ENCODE measurements around the gene ANO2.
"Not testable (repeated sequence)": the region's sequence is repeated elsewhere in the genome, so short reads cannot be mapped to it uniquely, and the experiment has no call there.

Gene ANO2

DNA sequence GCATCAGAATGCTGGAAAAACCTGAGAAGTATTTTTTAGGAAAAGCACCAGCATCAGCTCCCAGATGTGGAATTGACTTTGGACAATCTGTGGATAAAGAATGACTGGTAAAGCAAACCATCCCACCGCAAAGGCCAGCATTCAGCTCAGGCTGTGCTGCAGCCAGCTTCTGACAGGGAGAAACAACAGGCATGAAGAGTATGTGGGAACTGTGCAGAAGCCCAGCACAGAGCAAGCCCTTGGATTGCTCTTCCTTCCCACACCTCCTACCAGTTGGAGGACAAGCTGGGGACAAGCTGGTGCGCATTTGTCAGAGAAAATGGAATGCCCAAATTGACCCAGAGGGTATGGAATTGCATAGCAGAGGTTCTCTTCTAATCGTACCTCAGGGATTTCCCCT is 228.1 kb downstream of the ANO2 start:
- no peak for DNase-seq

DNA sequence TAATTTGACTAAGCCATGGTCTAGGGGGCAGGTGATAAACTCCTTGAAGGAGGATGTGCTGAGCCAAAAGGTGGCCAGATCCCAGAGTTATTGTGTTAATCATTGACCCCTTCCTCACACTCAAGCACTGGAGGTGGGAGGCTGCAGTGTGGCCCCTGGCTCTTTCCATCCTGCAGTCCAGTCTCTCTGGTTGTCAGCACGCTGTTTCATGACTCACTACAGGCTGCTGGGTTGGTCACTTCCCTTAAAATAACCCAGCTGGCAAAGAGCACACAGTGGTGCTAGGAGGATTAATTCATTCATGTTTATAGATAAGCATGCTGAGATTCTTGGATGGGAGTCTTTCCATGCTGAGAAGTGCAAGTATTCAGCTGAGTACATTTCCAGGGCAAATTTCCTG is 228.9 kb downstream of the ANO2 start:
- DNase-seq: no peak

GRCh38 chr12:5715021-5715420 is 230.0 kb downstream of the ANO2 start:
- DNase-seq: no peak

- DNase-seq: no peak
These were observed 231.4 kb downstream of the ANO2 start for GRCh38 chr12:5713599-5714081.

DNA sequence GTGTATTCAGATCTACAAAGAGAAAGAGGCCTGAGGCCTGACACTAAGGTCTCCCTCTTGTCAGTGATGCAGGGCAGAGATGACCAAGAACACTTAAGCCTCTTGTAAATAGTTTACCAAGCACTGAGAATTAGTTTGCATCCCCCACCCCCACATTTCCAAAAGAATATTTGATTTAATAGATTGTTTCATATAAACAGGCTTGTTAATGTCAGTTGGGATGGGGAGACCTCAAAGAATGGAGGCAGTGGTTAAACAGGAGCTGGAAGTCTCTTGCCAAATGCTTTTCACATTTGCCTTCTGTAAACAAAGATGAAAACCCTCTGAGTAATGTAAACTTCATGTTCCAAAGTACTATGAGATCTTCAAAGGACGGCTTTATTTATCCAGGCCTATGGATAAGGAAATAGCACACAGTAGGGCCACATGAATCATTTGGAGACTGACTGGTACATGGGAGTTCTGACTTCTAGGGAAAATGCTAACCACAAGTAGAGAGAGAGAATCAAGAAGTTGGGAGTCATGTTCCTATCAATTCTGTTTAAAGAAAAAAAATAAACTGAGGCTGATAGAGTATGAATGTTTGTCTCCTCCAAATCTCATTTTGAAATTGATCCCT is 234.7 kb downstream of the ANO2 start:
- no peak for DNase-seq

DNA sequence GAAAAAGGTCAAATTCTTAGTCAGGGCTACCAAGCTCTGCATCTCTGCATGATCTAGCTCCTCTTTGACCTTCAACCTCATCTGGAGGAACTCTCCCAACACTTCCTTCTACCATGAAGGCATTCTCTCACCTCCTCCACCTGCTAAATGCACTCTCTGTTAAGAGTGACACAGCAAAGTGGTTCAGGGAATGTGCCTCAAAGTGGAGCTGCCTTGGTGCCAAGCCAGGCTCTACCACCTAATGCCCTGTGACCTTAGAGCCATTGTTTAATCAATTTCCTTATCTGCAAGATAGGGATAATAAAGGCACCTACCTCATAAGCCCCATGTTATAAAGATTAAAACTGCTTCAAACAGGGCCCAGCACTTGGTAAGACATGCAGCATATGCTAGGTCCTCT is 236.7 kb downstream of the ANO2 start:
- DNase-seq: no peak

- DNase-seq: no peak
These were observed 238.8 kb downstream of the ANO2 start for GRCh38 chr12:5706247-5706646.

- DNase-seq: no peak
These were observed 239.3 kb downstream of the ANO2 start for GRCh38 chr12:5705791-5706190.

DNA sequence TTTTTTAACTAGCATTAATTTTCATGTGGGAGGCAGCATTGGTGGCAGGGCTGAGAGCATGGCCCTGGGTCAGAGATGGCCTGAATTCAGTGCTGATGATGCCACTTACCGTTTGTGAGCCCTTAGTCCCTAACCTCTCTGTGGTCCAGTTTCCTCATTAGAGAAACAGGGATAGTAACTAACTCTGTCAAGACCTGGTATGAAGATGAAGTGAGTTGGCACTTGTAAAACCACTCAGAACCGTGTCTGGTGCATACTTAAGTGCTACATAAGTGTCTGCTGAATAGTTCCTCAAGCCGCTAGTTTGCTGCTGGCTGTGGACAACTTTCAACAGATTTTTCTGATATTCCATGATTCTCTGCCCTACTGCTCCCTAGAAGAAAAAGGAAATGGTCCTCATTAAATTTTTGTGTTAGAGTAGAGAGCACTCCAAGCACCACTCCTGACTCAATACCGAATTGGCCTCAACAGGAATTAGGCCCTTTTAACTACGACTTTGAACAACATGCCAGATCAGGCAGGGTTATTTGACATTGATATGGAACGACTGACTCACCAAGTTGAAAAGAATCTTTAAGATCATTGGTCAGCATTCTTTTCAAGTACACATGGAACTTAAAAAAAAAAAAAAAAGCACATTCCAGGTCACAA is 250.2 kb downstream of the ANO2 start:
- DNase-seq: no peak

- DNase-seq: no peak
These were observed 252.2 kb downstream of the ANO2 start for GRCh38 chr12:5692850-5693249.

DNA sequence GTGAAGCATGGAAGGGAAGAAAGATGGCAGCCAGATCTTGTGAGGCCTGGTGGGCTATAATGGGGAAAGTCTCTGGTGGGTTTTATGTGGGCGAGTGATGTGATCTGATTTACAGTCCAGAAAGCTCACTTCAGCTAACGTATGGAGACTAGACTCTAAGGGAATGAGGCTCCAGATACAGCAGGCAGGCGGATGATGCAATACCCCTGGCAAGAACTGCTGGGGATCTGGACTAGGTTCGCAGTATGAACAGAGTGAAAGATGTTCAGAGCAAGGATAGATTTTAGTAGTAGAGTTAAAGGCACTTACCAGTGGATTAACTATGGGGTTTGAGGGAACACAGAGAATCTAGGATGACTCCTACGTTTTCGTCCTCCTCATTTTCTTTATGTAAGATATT is 253.1 kb downstream of the ANO2 start:
- no peak for DNase-seq

DNA sequence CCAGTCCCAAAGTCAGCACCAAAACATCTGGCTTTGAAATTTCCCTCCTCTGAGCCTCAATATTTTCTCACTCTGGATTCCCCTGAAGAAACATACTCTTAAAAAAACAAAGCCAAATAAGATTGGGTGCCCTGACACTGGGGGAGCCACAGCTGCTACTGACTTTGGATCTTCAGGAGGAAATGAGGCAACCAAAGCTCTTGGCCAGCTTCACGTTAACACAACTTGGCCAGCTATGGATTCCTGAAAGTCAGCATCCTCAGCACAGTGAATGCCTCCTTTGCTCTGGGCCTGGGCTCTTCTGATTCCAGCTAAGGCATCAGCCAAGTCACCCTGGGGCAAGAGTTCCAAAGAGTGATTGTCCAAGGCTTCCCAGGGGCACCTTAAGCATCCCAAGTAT is 254.8 kb downstream of the ANO2 start:
- no peak for DNase-seq

DNA sequence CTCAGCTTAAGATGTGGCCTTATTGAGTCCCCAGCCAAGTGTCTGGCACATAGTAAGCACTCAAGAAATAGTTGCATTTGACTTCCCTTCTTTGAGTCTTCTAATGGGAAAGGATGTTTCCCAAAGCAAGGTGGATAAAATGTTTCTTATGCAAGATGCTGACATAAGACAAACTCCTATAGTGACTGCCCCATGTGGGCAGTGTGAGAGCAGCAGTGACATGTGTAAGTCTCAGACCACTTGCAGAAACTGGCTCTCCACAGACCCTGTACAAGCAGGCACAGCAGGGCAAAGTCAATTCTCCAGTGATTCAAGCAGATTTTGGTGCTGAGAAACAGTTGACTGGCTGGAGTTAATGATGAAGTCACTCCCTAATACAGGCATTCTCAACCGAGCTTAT is 255.3 kb downstream of the ANO2 start:
- no peak for DNase-seq

- DNase-seq: no peak
These were observed 256.8 kb downstream of the ANO2 start for GRCh38 chr12:5688226-5688625.

DNA sequence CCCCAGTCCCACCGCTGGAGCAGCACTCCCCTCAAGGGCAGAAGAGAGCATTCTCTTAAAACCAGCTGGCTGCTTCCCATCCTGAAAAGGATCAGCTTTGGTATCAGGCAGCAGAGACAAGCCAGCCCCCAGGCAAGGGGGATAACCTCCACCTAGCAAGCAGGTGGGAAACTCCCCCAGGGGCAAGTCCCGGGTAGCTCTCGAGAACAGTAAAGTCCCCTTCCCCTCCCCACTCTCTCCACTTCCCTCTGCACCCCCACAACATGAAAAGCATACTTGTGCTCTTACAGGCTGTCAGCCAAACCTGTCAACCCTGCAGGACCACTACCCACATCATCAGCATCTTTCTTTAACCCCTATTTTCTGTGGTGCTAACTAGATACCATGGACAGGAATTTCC is 259.1 kb downstream of the ANO2 start:
- no peak for DNase-seq

GRCh38 chr12:5684989-5685388 is 260.1 kb downstream of the ANO2 start:
- no peak for DNase-seq

DNA sequence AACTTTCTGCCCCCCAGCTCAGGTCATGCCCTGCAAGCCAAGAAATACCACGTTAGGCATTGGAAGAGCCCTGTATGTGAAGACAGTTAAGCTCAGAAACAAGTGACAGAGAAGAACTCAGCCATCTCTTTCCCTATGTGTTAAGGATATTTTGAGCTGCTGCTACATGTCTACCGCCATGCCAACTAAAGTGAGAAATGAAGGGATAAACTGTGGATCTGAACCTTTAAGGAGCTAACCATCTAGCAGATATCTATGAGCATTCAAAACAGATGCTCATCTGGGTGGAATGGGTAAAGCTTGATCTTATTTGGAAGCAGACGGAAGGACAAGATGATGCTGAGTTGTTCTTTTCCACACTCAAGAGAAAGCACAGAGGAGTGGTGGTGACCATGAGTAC is 262.5 kb downstream of the ANO2 start:
- no peak for DNase-seq

DNA sequence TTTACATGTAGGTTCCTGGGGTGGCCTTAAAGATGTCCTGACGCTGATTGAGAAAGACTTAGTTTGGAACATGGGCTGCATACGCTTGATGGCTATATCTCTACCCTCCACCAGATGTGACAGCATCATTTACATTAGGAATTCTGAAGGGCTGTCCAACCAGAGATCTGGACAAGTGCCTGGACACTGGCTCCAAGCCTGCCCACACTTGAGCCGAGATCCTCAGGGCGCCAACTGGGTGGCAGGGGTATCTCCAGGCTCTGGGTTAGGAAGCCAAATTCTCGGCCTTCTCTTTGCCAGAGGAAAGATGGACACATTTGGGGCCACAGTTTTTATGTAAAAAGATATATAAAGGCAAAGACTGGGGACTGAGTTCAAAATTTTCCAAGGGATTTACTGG is 266.9 kb downstream of the ANO2 start:
- no peak for DNase-seq

DNA sequence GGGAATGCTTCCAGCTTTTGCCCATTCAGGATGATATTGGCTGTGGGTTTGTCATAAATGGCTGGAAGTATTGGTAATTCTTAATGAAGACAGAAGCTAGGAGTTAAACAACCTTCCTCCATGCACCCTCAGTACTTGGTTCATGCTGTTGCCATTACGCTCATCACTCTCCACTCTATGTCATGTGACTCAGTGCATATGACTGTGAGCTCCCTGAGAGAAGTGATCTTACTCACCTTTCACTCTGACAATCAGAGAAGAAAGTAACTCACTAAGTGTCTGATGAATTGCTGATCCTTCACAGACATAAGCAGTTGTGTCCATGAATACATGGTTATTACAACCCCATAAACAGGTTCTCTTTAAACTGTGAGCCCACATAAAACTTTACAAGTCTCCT is 275.4 kb downstream of the ANO2 start:
- not testable (repeated sequence) for DNase-seq

- DNase-seq: no peak
These were observed 279.4 kb downstream of the ANO2 start for GRCh38 chr12:5665615-5666014.

GRCh38 chr12:5661811-5662210 is 283.2 kb downstream of the ANO2 start:
- no peak for DNase-seq

DNA sequence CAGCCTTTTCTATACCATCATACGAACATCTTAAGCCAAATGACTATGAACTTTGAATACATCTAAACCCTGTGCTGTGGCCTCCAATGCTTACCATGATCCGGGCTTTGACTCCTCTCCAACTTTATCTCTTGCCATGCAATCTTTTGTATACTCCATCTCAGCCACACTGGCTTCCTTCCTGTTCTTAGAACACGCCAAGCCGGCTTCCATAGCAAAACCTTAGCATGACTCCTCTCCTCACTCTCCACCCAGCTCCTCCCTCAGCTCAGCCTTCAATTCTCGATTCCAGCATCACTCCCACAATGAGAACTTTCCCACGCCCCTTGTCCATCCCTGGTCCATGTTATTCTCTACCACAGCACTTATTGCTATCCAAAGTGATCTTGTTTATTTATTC is 284.8 kb downstream of the ANO2 start:
- DNase-seq: no peak

GRCh38 chr12:5658339-5658941 is 286.6 kb downstream of the ANO2 start:
- not testable (repeated sequence) for DNase-seq

GRCh38 chr12:5656836-5657235 is 288.2 kb downstream of the ANO2 start:
- DNase-seq: no peak

- no peak for DNase-seq
These were observed 289.9 kb downstream of the ANO2 start for GRCh38 chr12:5655120-5655519.
